ENCODE results near the gene SERPINB10.
"Not testable (repeated sequence)": the region's sequence is repeated elsewhere in the genome, so short reads cannot be mapped to it uniquely, and the experiment has no call there.

SERPINB10 gene

DNA sequence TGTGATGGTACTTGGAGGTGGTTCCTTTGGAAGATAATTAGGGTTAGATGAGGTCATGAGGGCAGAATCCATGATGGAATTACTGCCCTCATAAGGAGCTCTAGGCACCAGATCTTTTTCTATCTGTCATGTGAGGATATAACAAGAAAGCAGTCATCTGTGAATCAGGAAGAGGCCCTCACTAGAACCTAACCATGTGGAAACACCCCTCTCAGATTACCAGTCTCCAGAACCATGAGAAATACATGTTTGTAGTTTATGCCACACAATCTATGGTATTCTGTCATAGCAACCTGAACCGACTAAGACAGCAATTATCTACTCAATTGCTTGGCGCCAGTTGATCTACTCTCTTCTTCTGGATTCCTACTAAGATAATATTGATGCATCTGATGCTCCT lies 2.4 kb upstream of the SERPINB10 start:
- no peak overlapping the region for H3K9ac ChIP-seq
- no peaks in the 10 kb centered on the region for H4K20me1 ChIP-seq
- peak overlapping the region; percentile 47 for H3K4me2 ChIP-seq
- no peak overlapping the region for H3K4me3 ChIP-seq
- no peaks in the 10 kb centered on the region for H3K27me3 ChIP-seq
- H3K9me3 ChIP-seq, result no peaks in the 10 kb centered on the region
- peaks cover 13% of the 10 kb centered on the region for H3K4me1 ChIP-seq
- TF ChIP-seq Cebpa-rat (IDR thresholded peaks at IDR 0.05), result no peak
- H3K27ac ChIP-seq, result peak overlapping the region; percentile 16; the same call in 1 of the 2 replicates
- no peaks in the 10 kb centered on the region for H3K36me3 ChIP-seq

GRCh38 chr18:63906056-63906455 lies 1.7 kb upstream of the SERPINB10 start:
- Histone ChIP-seq H3K36me3 (no peaks in the 10 kb centered on the region), H3K4me1 (peaks cover 13% of the 10 kb centered on the region), H3K9me3 (no peaks in the 10 kb centered on the region), H3K4me3 (no peak overlapping the region), H3K9ac (no peak overlapping the region), H3K27me3 (no peaks in the 10 kb centered on the region), H3K4me2 (peak overlapping the region; percentile 47; the same call in 1 of the 2 replicates), H3K27ac (no peak overlapping the region), H4K20me1 (no peaks in the 10 kb centered on the region)
- no peak for TF ChIP-seq Cebpa-rat (IDR thresholded peaks at IDR 0.05)

- Histone ChIP-seq H3K36me3 (no peaks in the 10 kb centered on the region), H3K27me3 (no peaks in the 10 kb centered on the region), H3K4me1 (peaks cover 13% of the 10 kb centered on the region), H4K20me1 (no peaks in the 10 kb centered on the region), H3K9ac (no peak overlapping the region), H3K9me3 (no peaks in the 10 kb centered on the region), H3K4me3 (no peak overlapping the region), H3K27ac (no peak overlapping the region), H3K4me2 (no peak overlapping the region)
- TF ChIP-seq Cebpa-rat (IDR thresholded peaks at IDR 0.05), result no peak
Measured at GRCh38 chr18:63908858-63909257, 1.1 kb downstream of the SERPINB10 start.

DNA sequence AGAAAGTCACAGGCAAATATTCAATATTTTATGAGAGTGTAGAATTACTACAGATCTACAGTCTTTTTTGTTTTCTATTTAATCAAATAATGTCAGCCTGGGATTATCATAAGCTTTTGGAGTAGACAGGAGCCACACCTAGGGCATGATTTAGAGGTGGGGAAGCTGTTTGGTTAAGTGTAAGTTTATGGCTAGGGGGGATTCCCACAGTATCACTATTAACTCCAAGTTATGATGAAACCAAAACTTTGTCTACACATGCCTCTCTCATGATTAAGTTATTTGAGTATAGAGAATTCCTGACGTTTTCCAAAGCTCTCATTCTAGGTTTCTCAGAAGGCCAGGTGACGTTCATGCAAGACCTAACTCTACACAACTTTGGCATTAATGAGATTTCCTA lies 2.1 kb downstream of the SERPINB10 start:
- Histone ChIP-seq H3K4me2 (no peak overlapping the region), H3K27ac (no peak overlapping the region), H3K4me3 (no peak overlapping the region), H3K9ac (no peak overlapping the region), H3K27me3 (no peaks in the 10 kb centered on the region), H3K9me3 (no peaks in the 10 kb centered on the region), H4K20me1 (no peaks in the 10 kb centered on the region), H3K36me3 (no peaks in the 10 kb centered on the region), H3K4me1 (peaks cover 13% of the 10 kb centered on the region)
- no peak for TF ChIP-seq Cebpa-rat (IDR thresholded peaks at IDR 0.05)

GRCh38 chr18:63917817-63918216 lies 10.1 kb downstream of the SERPINB10 start:
- Histone ChIP-seq H3K4me3 (no peak overlapping the region), H3K27me3 (no peaks in the 10 kb centered on the region), H3K9me3 (no peaks in the 10 kb centered on the region), H3K36me3 (no peaks in the 10 kb centered on the region), H3K4me1 (no peaks in the 10 kb centered on the region), H3K4me2 (no peak overlapping the region), H3K9ac (no peak overlapping the region), H4K20me1 (no peaks in the 10 kb centered on the region), H3K27ac (no peak overlapping the region)
- no peak for TF ChIP-seq Cebpa-rat (IDR thresholded peaks at IDR 0.05)

DNA sequence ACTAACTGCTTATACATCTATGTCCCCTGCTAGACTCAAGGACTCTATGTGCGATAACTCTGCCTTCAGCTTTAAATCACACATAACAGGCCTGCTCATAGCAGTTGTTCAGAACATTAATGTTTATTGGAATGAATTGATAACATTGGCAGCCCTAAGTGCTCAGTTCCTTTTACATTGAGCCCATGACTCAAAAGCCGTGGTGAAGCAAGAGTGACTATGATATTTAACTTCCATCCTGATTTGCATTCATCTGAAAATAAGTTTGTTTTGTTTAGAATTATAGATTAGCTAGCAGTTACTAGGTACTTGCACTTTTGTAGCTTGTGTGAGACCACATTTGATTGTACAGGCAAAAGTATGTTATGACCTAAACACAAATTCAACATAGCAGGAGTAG lies 14.3 kb downstream of the SERPINB10 start:
- no peaks in the 10 kb centered on the region for H3K36me3 ChIP-seq
- no peak overlapping the region for H3K4me2 ChIP-seq
- no peaks in the 10 kb centered on the region for H3K4me1 ChIP-seq
- H3K9me3 ChIP-seq, result no peaks in the 10 kb centered on the region
- no peak overlapping the region for H3K4me3 ChIP-seq
- no peak overlapping the region for H3K27ac ChIP-seq
- no peaks in the 10 kb centered on the region for H3K27me3 ChIP-seq
- no peaks in the 10 kb centered on the region for H4K20me1 ChIP-seq
- no peak overlapping the region for H3K9ac ChIP-seq
- no peak for TF ChIP-seq Cebpa-rat (IDR thresholded peaks at IDR 0.05)

- Histone ChIP-seq H3K36me3 (no peaks in the 10 kb centered on the region), H3K4me1 (peaks cover 6% of the 10 kb centered on the region; the same call in 1 of the 2 replicates), H3K4me3 (no peak overlapping the region), H3K9me3 (no peaks in the 10 kb centered on the region), H3K4me2 (no peak overlapping the region), H3K9ac (no peak overlapping the region), H3K27ac (no peak overlapping the region), H3K27me3 (no peaks in the 10 kb centered on the region), H4K20me1 (no peaks in the 10 kb centered on the region)
- TF ChIP-seq Cebpa-rat (IDR thresholded peaks at IDR 0.05), result no peak
Measured at GRCh38 chr18:63924551-63924950, 16.8 kb downstream of the SERPINB10 start.

DNA sequence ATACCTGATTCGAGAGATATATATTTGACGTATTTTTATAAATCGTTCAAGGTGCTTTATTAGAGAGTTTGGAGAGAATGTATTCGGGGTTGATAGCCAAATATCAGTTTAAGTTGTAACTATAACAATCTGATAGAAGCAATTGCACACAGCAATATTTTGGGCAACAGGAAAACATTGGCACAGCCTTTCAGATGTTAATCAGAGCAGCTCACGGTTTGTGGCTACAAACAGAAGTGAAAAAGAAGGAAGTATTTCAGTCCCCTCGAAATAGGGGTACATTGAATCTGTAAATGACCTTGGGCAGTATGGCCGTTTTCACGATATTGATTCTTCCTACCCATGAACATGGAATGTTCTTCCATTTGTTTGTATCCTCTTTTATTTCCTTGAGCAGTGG lies 20.6 kb downstream of the SERPINB10 start:
- H3K9me3 ChIP-seq, result no peaks in the 10 kb centered on the region
- H3K4me1 ChIP-seq, result peaks cover 6% of the 10 kb centered on the region; the same call in 1 of the 2 replicates
- no peak overlapping the region for H3K27ac ChIP-seq
- no peak overlapping the region for H3K9ac ChIP-seq
- no peaks in the 10 kb centered on the region for H3K36me3 ChIP-seq
- no peak for TF ChIP-seq Cebpa-rat (IDR thresholded peaks at IDR 0.05)
- H3K4me3 ChIP-seq, result no peak overlapping the region
- H4K20me1 ChIP-seq, result no peaks in the 10 kb centered on the region
- no peaks in the 10 kb centered on the region for H3K27me3 ChIP-seq
- H3K4me2 ChIP-seq, result no peak overlapping the region; the same call in 1 of the 2 replicates

GRCh38 chr18:63929369-63929768 lies 21.6 kb downstream of the SERPINB10 start:
- H3K9ac ChIP-seq, H3K36me3 ChIP-seq, H3K4me3 ChIP-seq, H3K27ac ChIP-seq, H3K27me3 ChIP-seq, H4K20me1 ChIP-seq, H3K9me3 ChIP-seq, H3K4me2 ChIP-seq, H3K4me1 ChIP-seq: not testable (repeated sequence)

GRCh38 chr18:63930773-63931354 lies 23.1 kb downstream of the SERPINB10 start:
- Histone ChIP-seq H3K9me3 (no peaks in the 10 kb centered on the region), H4K20me1 (no peaks in the 10 kb centered on the region), H3K27me3 (no peaks in the 10 kb centered on the region), H3K4me3 (no peak overlapping the region), H3K27ac (no peak overlapping the region), H3K4me2 (no peak overlapping the region), H3K4me1 (peaks cover 6% of the 10 kb centered on the region; the same call in 1 of the 2 replicates), H3K9ac (no peak overlapping the region), H3K36me3 (no peaks in the 10 kb centered on the region)
- no peak for TF ChIP-seq Cebpa-rat (IDR thresholded peaks at IDR 0.05)

Data from BLaER1 (cell line).